H1 (cell line): Measurements from ENCODE around the gene LHFPL2. TPM values are rescaled to one million over a fixed set of nuclear protein-coding genes. Genes with fewer than 3 reads are reported as not detected.

ENCODE experiments used
- GTF2F1 ChIP-seq: IDR thresholded peaks from 2 replicates; pipeline ENCODE4 v1.6.1; 2012; ENCODE audit warnings: low read depth, low read length, improper control_type of control experiment, borderline replicate concordance
- PHF8 ChIP-seq: fragments of 200-600 bp; sonication (generic); conservative IDR thresholded peaks from 2 replicates; pipeline ENCODE4 v1.7.1; 2012; ENCODE audit warnings: low read depth, mild to moderate bottlenecking, inconsistent platforms, low read length, moderate library complexity
- POLR2A ChIP-seq, 2 experiments: IDR thresholded peaks; 1 replicate in 1 of 2; 2 replicates in 1 of 2; pipeline ENCODE4 v1.6.1; 2011; ENCODE audit warnings: low read depth in 2 of 2, low read length in 2 of 2, mild to moderate bottlenecking in 2 of 2; ENCODE audit errors: control extremely low read depth in 1 of 2
- polyA plus RNA-seq, 7 experiments: library from polyadenylated mRNA; depleted of rRNA in 3 of 7; stranded (reverse) in 5 of 7; unstranded in 2 of 7; fragments of >200 nt in 5 of 7; fragments of 200-250 nt in 2 of 7; gene quantifications; 1 replicate in 5 of 7; 2 replicates in 1 of 7; 4 replicates in 1 of 7; pipeline versions ENCODE4 v1.2.1 to v1.2.3, GENCODE V29; 2011 to 2013; ENCODE audit warnings: missing spikeins in 2 of 7, mixed read lengths in 2 of 7
- total RNA-seq: library from RNA; stranded (reverse); fragmentation: NEBNext Ultra II Directional; extraction: Animal tissue kit (Norgen Biotek cat#: 25700); gene quantifications from 2 replicates; pipeline ENCODE4 v1.2.1, GENCODE V29; 2021

The LHFPL2 gene
- total and polyA plus RNA-seq, 2 of the 8 experiments (the other 6 are each of a cell fraction or from before 2014, with no cell fraction given) = 9.6 to 43.0 TPM

GRCh38 chr5:78482948-78483347 is 165.6 kb downstream of the LHFPL2 start (continued):
- TF ChIP-seq PHF8 = no peak
- no peak for TF ChIP-seq POLR2A (IDR thresholded peaks at IDR 0.05; ENCODE audit: control extremely low read depth in 1 of 2, low read depth in 2 of 2, low read length in 2 of 2)
- no peak for TF ChIP-seq GTF2F1
- TF ChIP-seq, all 59 proteins: peak for 0
